ENCODE data around the gene PPFIBP1.

Gene PPFIBP1

GRCh38 chr12:27523642-27524493 lies at the start of gene PPFIBP1:
Gene PPFIBP1 (plus strand): TSS chr12:27524206. CDS start chr12:27633397, 109,191 bp downstream.
- DNase-seq, result peak; percentile 99

DNA sequence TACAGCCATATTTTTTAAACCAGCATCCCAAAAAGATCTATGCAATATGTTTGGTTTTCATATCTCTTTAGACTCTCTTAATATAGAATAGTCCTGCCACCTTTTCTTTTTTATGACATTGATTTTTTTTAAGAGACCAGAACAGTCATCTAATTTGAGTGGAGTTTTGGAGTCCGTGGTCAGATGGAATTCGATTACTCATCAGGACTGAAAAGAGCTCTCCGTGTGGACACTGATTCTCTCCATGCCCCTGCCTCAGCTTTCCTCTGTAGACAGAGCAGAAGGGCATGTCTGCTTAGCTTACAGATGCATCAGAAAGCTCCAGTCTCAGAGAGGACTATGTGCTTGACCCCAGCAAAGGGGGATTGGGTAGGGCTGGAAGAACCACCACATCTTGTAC lies 49.7 kb upstream of the PPFIBP1 start:
- DNase-seq, result peak; percentile 87

DNA sequence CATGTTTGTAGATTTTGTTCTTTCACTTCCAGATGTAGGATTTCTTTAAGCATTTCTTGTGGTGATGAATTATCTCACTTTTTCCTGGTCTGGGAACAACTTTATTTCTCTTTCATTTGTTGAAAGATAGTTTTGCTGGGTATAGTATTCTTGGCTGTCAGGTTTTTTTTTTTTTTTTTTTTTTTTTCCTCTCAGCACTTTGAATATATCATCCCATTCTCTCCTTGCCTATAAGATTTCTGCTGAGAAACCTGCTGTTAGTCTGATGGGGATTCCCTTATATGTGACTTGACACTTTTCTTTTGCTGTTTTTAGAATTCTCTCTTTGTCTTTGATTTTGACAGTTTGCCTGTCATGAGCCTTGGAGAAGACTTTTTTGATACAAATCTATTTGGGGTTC lies 47.0 kb upstream of the PPFIBP1 start:
- DNase-seq, result no peak

DNA sequence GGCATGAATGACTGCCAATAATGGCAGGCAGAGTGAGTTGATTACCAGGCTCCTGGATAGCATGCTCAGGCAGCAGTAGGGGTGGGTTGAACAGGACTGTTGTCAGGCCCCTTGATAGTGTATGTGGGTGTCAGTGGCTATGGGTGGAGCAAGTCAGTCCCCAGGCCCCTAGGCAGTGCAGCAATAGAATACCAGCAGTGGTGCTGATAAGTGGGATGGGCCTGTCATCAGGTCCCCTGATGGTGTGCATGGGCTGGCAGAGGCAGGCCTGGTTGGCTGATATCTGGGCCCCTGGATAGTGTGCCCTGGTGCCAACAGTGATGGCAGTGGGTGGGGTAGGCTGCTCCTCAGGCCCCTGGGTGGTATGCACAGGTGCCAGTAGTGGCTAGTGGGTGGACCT lies 45.1 kb upstream of the PPFIBP1 start:
- no peak for DNase-seq

DNA sequence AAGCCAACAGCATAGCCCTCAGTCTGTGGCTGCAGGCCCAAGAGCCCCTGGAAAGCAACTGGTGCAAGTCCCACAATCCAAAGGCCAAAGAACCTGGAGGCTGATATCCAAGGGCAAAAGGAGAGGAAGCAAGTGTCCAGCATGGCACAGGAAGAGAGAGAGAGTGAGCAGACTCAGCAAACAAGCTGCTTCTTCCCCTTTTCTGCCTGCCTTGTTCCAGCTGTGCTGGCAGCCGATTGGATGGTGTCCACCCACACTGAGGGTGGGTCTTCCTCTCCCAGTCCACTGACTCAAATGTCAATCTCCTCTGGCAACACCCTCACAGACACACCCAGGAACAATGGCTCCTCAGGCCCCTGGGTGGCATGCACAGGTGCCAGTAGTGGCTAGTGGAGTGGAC lies 44.0 kb upstream of the PPFIBP1 start:
- no peak for DNase-seq

GRCh38 chr12:27486961-27487360 lies 37.0 kb upstream of the PPFIBP1 start:
- DNase-seq, result no peak

- DNase-seq, result no peak
Observed at GRCh38 chr12:27488479-27488878, 35.5 kb upstream of the PPFIBP1 start.

DNA sequence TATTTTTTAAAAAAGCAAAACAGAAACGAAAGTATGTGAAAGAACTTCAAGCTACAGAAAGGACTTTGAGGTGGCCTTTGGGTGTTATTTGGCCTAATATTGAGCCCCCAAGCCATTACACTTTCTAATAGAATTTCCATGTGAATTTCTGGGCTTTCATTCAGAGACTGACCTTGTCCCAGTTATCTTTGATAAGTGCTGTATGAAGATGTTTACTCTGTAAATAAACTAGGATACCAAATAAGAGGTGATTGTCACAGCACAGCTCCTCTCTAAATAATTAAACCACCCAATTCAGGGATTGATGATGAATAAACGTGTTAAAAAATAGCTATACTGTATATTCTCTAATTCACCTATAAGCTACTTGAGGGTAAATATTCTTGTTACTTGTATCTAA lies 32.8 kb upstream of the PPFIBP1 start:
- DNase-seq, result no peak

- peak; percentile 54 for DNase-seq
Observed at GRCh38 chr12:27493260-27493940, 30.6 kb upstream of the PPFIBP1 start.

DNA sequence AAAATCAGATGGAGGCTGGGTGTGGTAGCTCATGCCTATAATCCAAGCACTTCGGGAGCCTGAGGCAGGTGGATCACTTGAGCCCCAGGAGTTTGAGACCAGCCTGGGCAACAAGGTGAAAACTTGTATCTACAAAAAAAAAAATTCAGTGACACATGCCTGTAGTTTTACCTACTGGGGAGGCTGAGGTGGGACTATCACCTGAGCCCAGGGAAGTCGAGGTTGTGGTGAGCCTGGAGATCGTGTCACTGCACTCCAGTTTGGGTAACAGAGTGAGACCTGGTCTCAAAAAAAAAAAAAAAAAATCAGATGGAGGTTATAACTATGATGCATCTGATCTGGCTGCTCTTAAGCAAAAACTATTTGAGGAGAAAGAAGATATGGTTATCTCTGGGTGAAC lies 26.6 kb upstream of the PPFIBP1 start:
- no peak for DNase-seq

GRCh38 chr12:27498149-27498548 lies 25.9 kb upstream of the PPFIBP1 start:
- no peak for DNase-seq

GRCh38 chr12:27498761-27499160 lies 25.2 kb upstream of the PPFIBP1 start:
- no peak for DNase-seq

DNA sequence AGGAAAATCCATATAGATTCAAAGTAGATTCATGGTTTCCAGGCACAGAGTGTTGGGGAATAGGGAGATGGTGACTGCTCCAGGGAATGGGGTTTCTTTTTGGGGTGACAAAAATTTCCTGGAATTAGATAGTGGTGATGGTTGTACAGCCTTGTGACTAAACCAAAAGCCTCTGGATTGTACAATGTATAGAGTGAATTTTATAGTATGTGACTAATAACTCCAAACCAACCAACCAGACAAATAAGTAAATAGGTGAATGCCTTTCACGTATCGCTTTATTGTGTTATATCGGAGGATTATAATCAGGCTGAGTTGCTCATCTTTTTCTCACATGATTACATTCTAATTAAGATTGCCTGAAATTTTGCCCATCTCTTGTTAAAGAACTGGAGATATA lies 24.6 kb upstream of the PPFIBP1 start:
- DNase-seq, result no peak

- DNase-seq, result no peak
Observed at GRCh38 chr12:27500546-27500945, 23.5 kb upstream of the PPFIBP1 start.

DNA sequence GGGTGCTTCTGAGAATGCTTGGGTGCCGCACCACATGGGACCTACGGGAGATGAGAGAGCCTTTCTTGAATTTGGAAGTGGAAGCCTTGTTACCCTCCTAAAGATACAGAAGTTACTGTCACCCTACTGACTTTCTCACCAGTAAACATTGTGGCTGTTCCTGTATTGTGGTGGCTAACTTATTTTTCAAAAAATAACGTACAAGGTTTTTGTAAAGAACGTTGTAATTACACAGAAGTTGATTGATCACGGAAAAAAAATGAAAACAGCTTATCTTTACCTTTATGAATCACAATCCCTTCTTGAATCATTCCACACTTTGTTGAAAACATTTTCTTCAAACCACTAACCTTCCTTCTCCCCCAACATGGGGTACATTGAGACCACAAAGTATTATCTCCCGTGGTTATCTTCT lies 22.0 kb upstream of the PPFIBP1 start:
- DNase-seq, result no peak

DNA sequence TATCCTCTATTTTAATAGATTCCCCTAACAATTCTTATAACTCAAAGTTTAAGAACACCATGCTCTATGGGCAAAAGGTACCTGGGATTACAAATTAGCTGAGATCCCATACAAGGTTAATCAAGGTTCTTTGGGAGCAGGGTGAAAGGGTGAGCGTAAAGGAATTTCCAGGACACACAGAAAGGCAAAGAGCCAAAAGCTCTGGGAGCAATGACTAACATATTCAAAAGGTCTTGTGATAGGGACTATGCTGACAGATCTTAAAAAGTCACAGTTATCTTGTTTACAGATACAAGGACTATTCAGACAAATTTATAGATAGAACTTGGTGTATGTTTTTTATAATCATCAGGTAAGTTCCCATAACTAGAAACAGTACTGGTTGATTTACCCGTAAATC lies 19.5 kb upstream of the PPFIBP1 start:
- peak; percentile 41 for DNase-seq

GRCh38 chr12:27505109-27505508 lies 18.9 kb upstream of the PPFIBP1 start:
- peak; percentile 57 for DNase-seq

DNA sequence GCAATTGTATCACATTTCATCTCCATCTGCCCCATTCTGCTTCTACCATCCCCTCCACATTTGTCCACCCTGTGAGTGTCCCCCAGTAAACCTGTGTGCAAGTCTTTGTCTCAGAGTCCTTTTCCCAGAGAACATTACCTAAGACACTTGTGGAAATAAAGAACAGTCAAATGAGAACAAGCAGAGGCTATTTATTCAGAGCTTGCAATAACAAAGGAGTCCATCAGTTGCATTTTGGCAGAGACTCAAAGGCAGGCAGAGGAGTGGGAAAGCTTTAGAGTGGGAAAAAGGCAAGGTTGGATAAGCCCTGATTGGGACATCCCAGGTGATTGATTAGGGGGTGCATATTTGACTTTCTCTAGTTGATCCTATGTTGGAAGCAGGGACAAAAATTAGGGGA lies 18.2 kb upstream of the PPFIBP1 start:
- DNase-seq, result no peak

DNA sequence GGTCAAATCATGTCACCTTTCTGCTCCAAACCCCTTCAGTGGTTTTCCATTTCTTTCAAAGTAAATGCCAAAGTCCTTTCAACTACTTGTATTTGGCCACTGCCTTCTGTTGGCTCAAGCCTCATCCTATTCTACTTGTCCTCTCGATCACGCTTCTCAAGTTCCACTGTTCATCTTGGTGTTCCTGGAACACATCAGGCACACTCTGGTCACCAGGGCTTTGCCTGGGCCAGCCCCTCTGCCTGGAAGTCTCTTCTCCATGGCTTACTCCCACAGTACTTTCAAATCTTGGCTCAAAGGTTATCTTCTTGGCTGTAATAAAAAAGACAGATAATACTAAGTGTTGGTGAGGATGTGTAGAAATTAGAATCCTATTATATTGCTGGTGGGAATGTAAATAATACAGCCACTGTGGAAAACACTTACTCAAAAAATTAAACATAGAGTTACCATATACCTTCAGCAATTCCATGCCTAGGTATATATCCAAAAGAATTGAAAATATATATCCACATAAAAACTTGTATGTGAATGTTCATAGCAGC lies 17.3 kb upstream of the PPFIBP1 start:
- DNase-seq, result no peak

- no peak for DNase-seq
Observed at GRCh38 chr12:27508736-27509431, 15.1 kb upstream of the PPFIBP1 start.

GRCh38 chr12:27511031-27511722 lies 12.8 kb upstream of the PPFIBP1 start:
- no peak for DNase-seq

GRCh38 chr12:27511723-27512045 lies 12.3 kb upstream of the PPFIBP1 start:
- DNase-seq, result no peak
